ENCODE measurements around the gene GNG14.

GNG14 gene

GRCh38 chr19:12665281-12665573, 22.6 kb upstream of the GNG14 start:
- H3K27ac ChIP-seq, result no peak overlapping the region
- H3K4me3 ChIP-seq (ENCODE audit: low read depth, low read length), result no peak overlapping the region
- in situ Hi-C loops (cut with HindIII; ENCODE audit: low pct_ligation_motif_present, low sequenced_read_pairs), result no loop called here
- TF ChIP-seq CTCF (IDR thresholded peaks at IDR 0.05; ENCODE audit: low read depth, low read length, missing control alignments), result no peak
- H3K36me3 ChIP-seq (replicated peaks), result peaks cover 15% of the 10 kb centered on the region
- H3K27me3 ChIP-seq (replicated peaks), result no peaks in the 10 kb centered on the region
- no peak for DNase-seq

- in situ Hi-C loops (cut with HindIII; ENCODE audit: low pct_ligation_motif_present, low sequenced_read_pairs), result no loop called here
- no peak overlapping the region for H3K27ac ChIP-seq
- peak overlapping the region; percentile 78 for H3K4me3 ChIP-seq (ENCODE audit: low read depth, low read length)
- no peak for TF ChIP-seq CTCF (IDR thresholded peaks at IDR 0.05; ENCODE audit: low read depth, low read length, missing control alignments)
- H3K36me3 ChIP-seq (replicated peaks), result peaks cover 13% of the 10 kb centered on the region
- H3K27me3 ChIP-seq (replicated peaks), result no peaks in the 10 kb centered on the region
- DNase-seq, result no peak
Observed at GRCh38 chr19:12665671-12666264, 22.0 kb upstream of the GNG14 start.

GRCh38 chr19:12666265-12667048, 21.3 kb upstream of the GNG14 start, which contains the start of the genes MAN2B1 and WDR83:
Gene MAN2B1, minus strand, starts transcription at chr19:12666742. Its CDS starts 41 bp downstream, at chr19:12666701.
Gene WDR83, plus strand, starts transcription at chr19:12666807. Its CDS starts 2,984 bp downstream, at chr19:12669791.
- Histone ChIP-seq H3K27ac (peak within 1 kb of the TSS; percentile 71), H3K27me3 (replicated peaks) (no peaks in the 10 kb centered on the region), H3K4me3 (ENCODE audit: low read depth, low read length) (peak within 1 kb of the TSS; percentile 78), H3K36me3 (replicated peaks) (peaks cover 11% of the 10 kb centered on the region)
- in situ Hi-C loops (cut with HindIII; ENCODE audit: low pct_ligation_motif_present, low sequenced_read_pairs), result no loop called here
- DNase-seq, result peak; percentile 42
- TF ChIP-seq CTCF (IDR thresholded peaks at IDR 0.05; ENCODE audit: low read depth, low read length, missing control alignments), result no peak

GRCh38 chr19:12667731-12668302, 20.0 kb upstream of the GNG14 start:
- DNase-seq, result no peak
- in situ Hi-C loops (cut with HindIII; ENCODE audit: low pct_ligation_motif_present, low sequenced_read_pairs), result no loop called here
- H3K27ac ChIP-seq, result no peak overlapping the region
- H3K4me3 ChIP-seq (ENCODE audit: low read depth, low read length), result peak overlapping the region; percentile 96
- no peak for TF ChIP-seq CTCF (IDR thresholded peaks at IDR 0.05; ENCODE audit: low read depth, low read length, missing control alignments)
- H3K27me3 ChIP-seq (replicated peaks), result no peaks in the 10 kb centered on the region
- H3K36me3 ChIP-seq (replicated peaks), result peaks cover 18% of the 10 kb centered on the region

GRCh38 chr19:12668346-12668745, 19.5 kb upstream of the GNG14 start:
- in situ Hi-C loops (cut with HindIII; ENCODE audit: low pct_ligation_motif_present, low sequenced_read_pairs), result no loop called here
- Histone ChIP-seq H3K36me3 (replicated peaks) (peaks cover 16% of the 10 kb centered on the region), H3K4me3 (ENCODE audit: low read depth, low read length) (peak overlapping the region; percentile 96), H3K27ac (peak overlapping the region; percentile 96), H3K27me3 (replicated peaks) (no peaks in the 10 kb centered on the region)
- DNase-seq, result no peak
- TF ChIP-seq CTCF (IDR thresholded peaks at IDR 0.05; ENCODE audit: low read depth, low read length, missing control alignments), result no peak
